ENCODE data around the gene C17orf67. TPM values are rescaled to one million over a fixed set of nuclear protein-coding genes. Genes with fewer than 3 reads are reported as not detected.

The C17orf67 gene
- total RNA-seq, 3 donors from 2014 or later = 1.1 to 3.4 (median 1.1) TPM

DNA sequence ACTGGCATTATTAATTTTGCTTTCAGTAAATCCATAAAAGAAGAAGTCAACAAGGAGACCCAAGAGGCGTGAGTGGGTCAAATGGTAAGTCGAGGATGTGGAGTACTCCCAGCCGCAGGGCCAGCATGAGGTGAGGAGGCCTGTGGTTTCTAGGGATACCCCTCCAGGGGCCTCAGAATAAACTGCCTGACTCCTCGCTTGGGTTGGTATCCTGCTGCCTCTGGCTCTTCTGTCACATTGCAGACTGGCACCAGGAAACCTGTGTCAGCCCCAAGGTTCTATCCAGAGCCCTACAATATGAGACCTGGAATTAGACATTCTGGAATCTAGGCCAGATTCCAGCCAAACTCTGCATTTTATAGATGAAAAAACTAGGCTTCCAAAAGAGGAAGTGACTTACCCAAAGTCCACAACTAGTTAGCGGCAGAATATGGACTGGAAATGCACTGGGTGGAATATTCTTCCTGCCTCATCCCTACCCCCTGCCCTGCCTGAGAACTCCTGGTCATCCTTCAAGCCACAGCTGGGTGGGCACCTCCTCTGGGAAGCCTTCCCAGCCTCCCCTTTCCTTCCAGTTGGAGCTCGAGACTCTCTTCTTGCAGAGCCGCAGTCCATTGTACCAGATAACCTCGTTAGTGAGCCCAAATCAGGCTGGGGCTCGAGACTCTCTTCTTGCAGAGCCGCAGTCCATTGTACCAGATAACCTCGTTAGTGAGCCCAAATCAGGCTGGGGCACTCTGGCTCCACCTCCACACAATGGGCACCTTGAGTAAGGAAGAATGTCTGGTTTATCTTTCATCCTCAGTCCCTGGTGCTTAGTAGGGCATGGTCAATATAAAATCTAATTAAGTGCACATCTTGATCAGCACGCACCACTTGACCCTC is 22.6 kb downstream of the C17orf67 start:
- no peak overlapping the region for H3K4me3 ChIP-seq
- H3K9me3 ChIP-seq = no peaks in the 10 kb centered on the region
- no peak for DNase-seq
- TF ChIP-seq, protein P1, sequence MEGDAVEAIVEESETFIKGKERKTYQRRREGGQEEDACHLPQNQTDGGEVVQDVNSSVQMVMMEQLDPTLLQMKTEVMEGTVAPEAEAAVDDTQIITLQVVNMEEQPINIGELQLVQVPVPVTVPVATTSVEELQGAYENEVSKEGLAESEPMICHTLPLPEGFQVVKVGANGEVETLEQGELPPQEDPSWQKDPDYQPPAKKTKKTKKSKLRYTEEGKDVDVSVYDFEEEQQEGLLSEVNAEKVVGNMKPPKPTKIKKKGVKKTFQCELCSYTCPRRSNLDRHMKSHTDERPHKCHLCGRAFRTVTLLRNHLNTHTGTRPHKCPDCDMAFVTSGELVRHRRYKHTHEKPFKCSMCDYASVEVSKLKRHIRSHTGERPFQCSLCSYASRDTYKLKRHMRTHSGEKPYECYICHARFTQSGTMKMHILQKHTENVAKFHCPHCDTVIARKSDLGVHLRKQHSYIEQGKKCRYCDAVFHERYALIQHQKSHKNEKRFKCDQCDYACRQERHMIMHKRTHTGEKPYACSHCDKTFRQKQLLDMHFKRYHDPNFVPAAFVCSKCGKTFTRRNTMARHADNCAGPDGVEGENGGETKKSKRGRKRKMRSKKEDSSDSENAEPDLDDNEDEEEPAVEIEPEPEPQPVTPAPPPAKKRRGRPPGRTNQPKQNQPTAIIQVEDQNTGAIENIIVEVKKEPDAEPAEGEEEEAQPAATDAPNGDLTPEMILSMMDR (IDR thresholded peaks at IDR 0.05) = no peak
- ATAC-seq = no peak
- intact Hi-C loops (cut with DNase I, micrococcal nuclease) = no loop called here
- H3K36me3 ChIP-seq (ENCODE audit: low read depth) = no peaks in the 10 kb centered on the region
- peaks cover 3% of the 10 kb centered on the region for H3K4me1 ChIP-seq (ENCODE audit: low read depth)

DNA sequence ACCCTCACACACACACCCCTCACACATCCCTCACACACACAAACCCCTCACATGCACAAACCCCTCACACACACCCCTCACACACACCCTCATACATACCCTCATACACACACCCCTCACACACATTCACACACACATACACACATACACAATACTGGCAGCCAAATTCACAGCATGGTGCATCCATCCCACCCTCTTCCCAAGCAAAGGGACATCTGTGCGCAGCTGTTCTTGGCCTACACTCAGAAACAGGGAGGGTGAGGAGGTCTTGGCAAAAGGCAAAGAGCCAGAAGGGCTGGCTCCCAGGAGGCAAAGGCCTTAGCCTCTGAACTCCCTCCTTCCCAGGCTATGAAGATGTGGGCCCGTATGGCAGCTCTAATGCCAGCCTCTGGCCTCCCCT is 23.4 kb downstream of the C17orf67 start:
- ATAC-seq = no peak
- peaks cover 3% of the 10 kb centered on the region for H3K4me1 ChIP-seq (ENCODE audit: low read depth)
- H3K36me3 ChIP-seq (ENCODE audit: low read depth) = no peaks in the 10 kb centered on the region
- intact Hi-C loops (cut with DNase I, micrococcal nuclease) = no loop called here
- no peak for DNase-seq
- H3K9me3 ChIP-seq = no peaks in the 10 kb centered on the region
- H3K4me3 ChIP-seq = no peak overlapping the region
- TF ChIP-seq, protein P1 (IDR thresholded peaks at IDR 0.05) = no peak

DNA sequence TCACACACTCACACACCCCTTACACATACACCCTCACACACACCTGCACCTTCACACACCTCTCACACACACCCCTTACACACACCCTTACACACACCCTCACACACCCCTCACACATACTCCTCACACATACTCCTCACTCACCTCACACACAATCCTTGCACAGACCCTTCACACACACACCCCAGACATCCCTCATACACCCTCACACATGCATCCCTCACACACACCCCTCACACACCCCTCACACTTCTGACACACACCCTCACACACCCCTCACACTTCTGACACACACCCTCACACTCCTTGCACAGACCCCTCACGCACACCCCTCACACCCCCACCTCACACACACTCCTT is 23.9 kb downstream of the C17orf67 start:
- Histone ChIP-seq H3K4me3 (no peak overlapping the region), H3K9me3 (no peaks in the 10 kb centered on the region)

DNA sequence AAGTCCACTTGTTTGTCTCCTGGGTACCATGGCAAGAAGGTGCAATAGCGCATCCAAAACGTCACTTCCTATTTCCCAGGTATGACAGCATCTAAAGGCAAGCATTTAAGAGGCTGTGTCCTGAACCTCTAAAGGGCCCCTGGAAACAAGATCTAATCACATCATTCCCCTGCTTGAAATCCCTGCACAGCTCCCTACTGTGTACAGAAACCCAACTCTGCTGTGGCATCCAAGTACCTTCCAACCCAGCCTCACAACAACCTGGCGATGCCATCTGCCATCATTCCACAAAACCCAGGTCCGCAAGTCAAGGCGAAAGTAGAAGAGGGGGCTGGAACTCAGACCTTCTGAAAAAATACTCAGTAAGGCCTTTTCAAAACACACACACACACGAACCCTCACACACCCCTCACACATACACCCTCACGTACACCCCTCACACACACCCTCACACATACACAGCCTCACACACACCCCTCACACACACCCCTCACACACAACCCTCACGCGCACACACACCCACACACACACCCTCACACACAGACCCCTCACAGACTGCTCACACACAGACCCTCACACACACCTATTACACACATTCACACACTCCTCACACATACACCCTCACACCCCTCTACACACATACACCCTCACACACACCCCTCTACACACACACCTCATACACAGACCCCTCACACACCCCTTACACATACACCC is 24.5 kb downstream of the C17orf67 start:
- no peak for DNase-seq
- TF ChIP-seq, protein P1 (IDR thresholded peaks at IDR 0.05) = no peak
- Histone ChIP-seq H3K4me3 (no peak overlapping the region), H3K4me1 (ENCODE audit: low read depth) (peaks cover 3% of the 10 kb centered on the region), H3K9me3 (no peaks in the 10 kb centered on the region), H3K36me3 (ENCODE audit: low read depth) (no peaks in the 10 kb centered on the region)
- ATAC-seq = no peak
- intact Hi-C loops (cut with DNase I, micrococcal nuclease) = no loop called here

More for the DNA sequence above, 23.9 kb downstream of the C17orf67 start:
- intact Hi-C loops (cut with DNase I, micrococcal nuclease) = no loop called here
- TF ChIP-seq, protein P1 (IDR thresholded peaks at IDR 0.05) = no peak
- no peak for ATAC-seq
- no peak for DNase-seq
- no peaks in the 10 kb centered on the region for H3K36me3 ChIP-seq (ENCODE audit: low read depth)
- peaks cover 3% of the 10 kb centered on the region for H3K4me1 ChIP-seq (ENCODE audit: low read depth)

DNA sequence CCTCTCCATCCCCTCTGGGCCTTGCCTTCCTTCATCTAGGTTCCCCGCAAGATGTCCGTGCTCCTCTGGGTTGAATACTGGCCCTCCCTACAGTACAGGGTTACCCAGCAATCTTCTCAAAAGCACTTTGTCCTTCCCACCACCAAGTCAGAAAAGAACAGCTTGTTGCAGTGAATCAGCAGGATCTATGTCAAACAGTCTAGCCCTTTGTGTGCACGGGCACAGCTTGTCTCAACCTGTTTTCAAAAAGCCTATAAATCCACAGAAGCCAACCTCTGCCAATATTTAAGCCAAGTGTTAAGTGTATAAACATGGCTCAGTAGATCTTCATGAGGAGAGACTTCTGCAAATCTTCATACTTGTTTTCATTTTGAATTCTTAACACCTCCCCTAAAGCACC is 25.2 kb downstream of the C17orf67 start:
- no peaks in the 10 kb centered on the region for H3K36me3 ChIP-seq (ENCODE audit: low read depth)
- H3K9me3 ChIP-seq = no peaks in the 10 kb centered on the region
- intact Hi-C loops (cut with DNase I, micrococcal nuclease) = no loop called here
- H3K4me1 ChIP-seq (ENCODE audit: low read depth) = peaks cover 3% of the 10 kb centered on the region
- TF ChIP-seq, protein P1 (IDR thresholded peaks at IDR 0.05) = no peak
- ATAC-seq (peak; percentile 45), DNase-seq (no peak)
- H3K4me3 ChIP-seq = no peak overlapping the region
